Amniotic stem cell (primary cell): ENCODE results near the gene PPP2R5C.

Experiments
- DNase-seq: peaks from one replicate; lab custom pipeline; 2025; lab: John Stamatoyannopoulos, UW

The PPP2R5C gene

GRCh38 chr14:101950100-101950499 lies 188.6 kb downstream of the PPP2R5C start:
- DNase-seq, result no peak

GRCh38 chr14:101950516-101951215 lies 189.2 kb downstream of the PPP2R5C start:
- DNase-seq, result no peak

GRCh38 chr14:101953151-101953550 lies 191.6 kb downstream of the PPP2R5C start:
- DNase-seq, result no peak

- DNase-seq, result no peak
Observed at GRCh38 chr14:101954501-101954900, 193.0 kb downstream of the PPP2R5C start.

GRCh38 chr14:101955695-101956161 lies 194.2 kb downstream of the PPP2R5C start:
- DNase-seq, result no peak

- DNase-seq, result no peak
Observed at GRCh38 chr14:101956179-101956885, 194.8 kb downstream of the PPP2R5C start.

- DNase-seq, result no peak
Observed at GRCh38 chr14:101957406-101958234, 196.1 kb downstream of the PPP2R5C start.

- no peak for DNase-seq
Observed at GRCh38 chr14:101958418-101959180, 197.1 kb downstream of the PPP2R5C start.

- DNase-seq, result no peak
Observed at GRCh38 chr14:101959277-101959676, 197.8 kb downstream of the PPP2R5C start.

GRCh38 chr14:101960225-101960624 lies 198.7 kb downstream of the PPP2R5C start:
- DNase-seq, result no peak

- peak; percentile 42 for DNase-seq
Observed at GRCh38 chr14:101961011-101961721, 199.7 kb downstream of the PPP2R5C start.

- DNase-seq, result no peak
Observed at GRCh38 chr14:101961746-101962502, 200.4 kb downstream of the PPP2R5C start.

- peak; percentile 71 for DNase-seq
Observed at GRCh38 chr14:101962503-101962874, 201.0 kb downstream of the PPP2R5C start.

GRCh38 chr14:101963052-101963451 lies 201.5 kb downstream of the PPP2R5C start:
- no peak for DNase-seq

GRCh38 chr14:101963656-101964296 lies 202.3 kb downstream of the PPP2R5C start:
- no peak for DNase-seq

- DNase-seq, result peak; percentile 76
Observed at GRCh38 chr14:101964297-101965180, 203.0 kb downstream of the PPP2R5C start, which contains the start of gene DYNC1H1. DYNC1H1 (plus strand) TSS chr14:101964573; CDS start chr14:101964692, 119 bp downstream.

- no peak for DNase-seq
Observed at GRCh38 chr14:101965181-101965544, 203.7 kb downstream of the PPP2R5C start.

GRCh38 chr14:101965770-101966722 lies 204.5 kb downstream of the PPP2R5C start:
- DNase-seq, result no peak
